HG03342 (cell line): ENCODE data around the gene ARHGEF38.
"Not testable (repeated sequence)": the region's sequence is repeated elsewhere in the genome, so short reads cannot be mapped to it uniquely, and the experiment has no call there.

ENCODE experiments used
- ATAC-seq: cut with Tn5 transposase; IDR thresholded peaks from one replicate; pipeline ENCODE4 v1.9.1; 2021; ENCODE audit warnings: mild to moderate bottlenecking, moderate library complexity; ENCODE audit not compliant: unreplicated experiment

The ARHGEF38 gene

GRCh38 chr4:105645440-105645839 lies 93.0 kb downstream of the ARHGEF38 start:
- ATAC-seq, result no peak

- no peak for ATAC-seq
Observed at GRCh38 chr4:105650190-105650589, 97.8 kb downstream of the ARHGEF38 start.

- no peak for ATAC-seq
Observed at GRCh38 chr4:105651884-105652283, 99.5 kb downstream of the ARHGEF38 start.

- ATAC-seq, result no peak
Observed at GRCh38 chr4:105652286-105652888, 100.0 kb downstream of the ARHGEF38 start.

GRCh38 chr4:105657117-105657765 lies 104.8 kb downstream of the ARHGEF38 start:
- ATAC-seq, result no peak

GRCh38 chr4:105659190-105659589 lies 106.8 kb downstream of the ARHGEF38 start:
- ATAC-seq, result no peak

- ATAC-seq, result no peak
Observed at GRCh38 chr4:105661028-105661427, 108.6 kb downstream of the ARHGEF38 start.

GRCh38 chr4:105662935-105663675 lies 110.7 kb downstream of the ARHGEF38 start:
- ATAC-seq, result no peak

- ATAC-seq, result peak; percentile 53
Observed at GRCh38 chr4:105666693-105667092, 114.3 kb downstream of the ARHGEF38 start.

- no peak for ATAC-seq
Observed at GRCh38 chr4:105670684-105671083, 118.3 kb downstream of the ARHGEF38 start.

GRCh38 chr4:105671301-105671700 lies 118.9 kb downstream of the ARHGEF38 start:
- no peak for ATAC-seq

GRCh38 chr4:105674011-105674410 lies 121.6 kb downstream of the ARHGEF38 start:
- ATAC-seq, result no peak

GRCh38 chr4:105677709-105678108 lies 125.3 kb downstream of the ARHGEF38 start:
- ATAC-seq, result no peak

GRCh38 chr4:105679186-105679585 lies 126.8 kb downstream of the ARHGEF38 start:
- ATAC-seq, result no peak

- ATAC-seq, result no peak
Observed at GRCh38 chr4:105683038-105683437, 130.6 kb downstream of the ARHGEF38 start.

- no peak for ATAC-seq
Observed at GRCh38 chr4:105686571-105686970, 134.2 kb downstream of the ARHGEF38 start.

- ATAC-seq, result not testable (repeated sequence)
Observed at GRCh38 chr4:105694812-105695211, 142.4 kb downstream of the ARHGEF38 start.

- not testable (repeated sequence) for ATAC-seq
Observed at GRCh38 chr4:105695832-105696231, 143.4 kb downstream of the ARHGEF38 start.

GRCh38 chr4:105698607-105699006 lies 146.2 kb downstream of the ARHGEF38 start:
- ATAC-seq, result no peak

GRCh38 chr4:105707782-105708180 lies 155.4 kb downstream of the ARHGEF38 start:
- no peak for ATAC-seq

GRCh38 chr4:105708181-105709080 lies 156.0 kb downstream of the ARHGEF38 start, which contains the start of the genes GSTCD and INTS12:
TSS of gene GSTCD (plus strand) at chr4:105708784. CDS start at chr4:105717614, 8,830 bp downstream.
TSS of gene INTS12 (minus strand) at chr4:105708689. CDS start at chr4:105700005, 8,684 bp downstream.
- peak; percentile 74 for ATAC-seq
